K562 (cell line): ENCODE data around the gene OR5A1. TPM values are rescaled to one million over a fixed set of nuclear protein-coding genes. Genes with fewer than 3 reads are reported as not detected.

Experiments
- ATAC-seq: fragments of 200-7000 bp; cut with Tn5 transposase; 3 replicates; pipeline ENCODE4 v1.9.1; 2020; ENCODE audit warnings: moderate library complexity
- BruUV-seq: library from RNA; stranded (reverse); fragments of 400-500 nt; replicated peaks from 2 replicates; lab custom pipeline; 2021; lab: Mats Ljungman, UMichigan
- CTCF ChIA-PET: fragments of 300-600 bp; formaldehyde crosslinking; extraction: SDS; loops from one replicate; lab custom pipeline; 2021; ENCODE audit warnings: low intra/inter-chr PET ratio; lab: Yijun Ruan, JAX
- POLR2A ChIA-PET: fragments of 300-600, 350-650 bp; sonication (Branson Sonifier 250); formaldehyde crosslinking; extraction: SDS; loops from one replicate; lab custom pipeline; 2021; ENCODE audit warnings: antibody characterized with exemption, inconsistent platforms; lab: Yijun Ruan, JAX
- DNase-seq, 4 experiments: peaks; one replicate each; pipeline versions ENCODE4 v3.0.0 to v3.0.0-alpha.2; 2011 to 2018; ENCODE audit warnings: low spot score in 3 of 4, mixed read lengths in 3 of 4; ENCODE audit errors: extremely low read depth in 1 of 4
- FAIRE-seq: peaks from 2 replicates; lab custom pipeline; 2011; peaks lifted over from hg19 to GRCh38; lab: Jason Lieb, UNC
- H2AFZ ChIP-seq: 2 replicates; pipeline ENCODE4 v1.6.0; 2011; ENCODE audit warnings: low read depth, low read length, control low read depth, inconsistent platforms
- H3K27ac ChIP-seq: fragments of 200-600 bp; 3 replicates; pipeline ENCODE4 v1.8.0; 2011; ENCODE audit warnings: low read depth, mild to moderate bottlenecking, control low read depth, inconsistent platforms, low read length, moderate library complexity, mixed read lengths; ENCODE audit errors: extremely low read depth
- H3K27me3 ChIP-seq, 2 experiments: fragments of 300-600 bp in 1 of 2; 2 replicates in 1 of 2; 3 replicates in 1 of 2; pipeline versions ENCODE4 v1.6.0 to v1.8.0; 2011; ENCODE audit warnings: inconsistent platforms in 2 of 2, low read length in 2 of 2, mild to moderate bottlenecking in 1 of 2, mixed read lengths in 1 of 2, moderate library complexity in 1 of 2; ENCODE audit not compliant: control insufficient read depth in 2 of 2, insufficient read depth in 2 of 2
- H3K36me3 ChIP-seq: fragments of 300-600 bp; 3 replicates; pipeline ENCODE4 v1.8.0; 2011; ENCODE audit warnings: mild to moderate bottlenecking, low read length, inconsistent platforms; ENCODE audit not compliant: control insufficient read depth, insufficient read depth
- H3K4me1 ChIP-seq, 2 experiments: fragments of 200-600 bp in 1 of 2; replicated peaks in 1 of 2; 2 replicates in 1 of 2; 3 replicates in 1 of 2; pipeline versions ENCODE4 v1.5.1 to v1.8.0; 2011; ENCODE audit warnings: inconsistent platforms in 2 of 2, low read length in 2 of 2, mild to moderate bottlenecking in 1 of 2, mixed read lengths in 1 of 2, moderate library complexity in 1 of 2; ENCODE audit not compliant: control insufficient read depth in 2 of 2, insufficient read depth in 2 of 2
- H3K4me2 ChIP-seq: 2 replicates; pipeline ENCODE4 v1.6.1; 2011; ENCODE audit warnings: low read length, control low read depth, inconsistent platforms, mixed read lengths; ENCODE audit not compliant: insufficient read depth
- H3K4me3 ChIP-seq: fragments of 200-600 bp; sonication (generic), shearing (Covaris generic); 2 replicates; pipeline ENCODE4 v1.5.1; 2016; ENCODE audit warnings: control low read depth, inconsistent platforms
- H3K79me2 ChIP-seq: fragments of 200-600 bp; 3 replicates; pipeline ENCODE4 v1.8.0; 2011; ENCODE audit warnings: low read length, inconsistent platforms; ENCODE audit not compliant: control insufficient read depth, insufficient read depth
- H3K9ac ChIP-seq, 2 experiments: 2 replicates each; pipeline versions ENCODE4 v1.6.0 to v1.6.1; 2011; ENCODE audit warnings: low read depth in 2 of 2, low read length in 2 of 2, control low read depth in 1 of 2, inconsistent platforms in 1 of 2, mild to moderate bottlenecking in 1 of 2, mixed read lengths in 1 of 2; ENCODE audit not compliant: insufficient read depth in 1 of 2
- H3K9me1 ChIP-seq: one replicate; pipeline ENCODE4 v1.6.0; 2011; ENCODE audit warnings: inconsistent platforms, mild to moderate bottlenecking, low read length, moderate library complexity; ENCODE audit not compliant: control insufficient read depth, insufficient read depth
- H3K9me3 ChIP-seq: replicated peaks from 2 replicates; pipeline ENCODE4 v1.5.1; 2011; ENCODE audit warnings: low read depth, low read length, inconsistent platforms; ENCODE audit not compliant: control insufficient read depth, insufficient read depth
- H4K20me1 ChIP-seq: replicated peaks from 2 replicates; pipeline ENCODE4 v1.6.1; 2011; ENCODE audit warnings: low read length, inconsistent platforms, mixed read lengths; ENCODE audit not compliant: control insufficient read depth, insufficient read depth
- E2F8 ChIP-seq: fragments of 450-650 bp; IDR thresholded peaks from 2 replicates; pipeline ENCODE4 v1.7.1; 2018; ENCODE audit warnings: mild to moderate bottlenecking, low read depth; ENCODE audit not compliant: partially characterized antibody
- FUS ChIP-seq: fragments of 200-400 bp; formaldehyde crosslinking; optimal IDR thresholded peaks from 2 replicates; pipeline ENCODE3; 2017; ENCODE audit warnings: low read depth, low read length
- GABPA ChIP-seq: fragments of 200-800 bp; sonication (Bioruptor generic); conservative IDR thresholded peaks from 2 replicates; pipeline ENCODE4 v1.6.1; 2016; ENCODE audit warnings: low read depth, missing genetic modification characterization, missing compliant biosample characterization
- GTF2B ChIP-seq: IDR thresholded peaks from 2 replicates; pipeline ENCODE4 v1.6.1; 2011; ENCODE audit not compliant: insufficient read length; ENCODE audit errors: extremely low read depth
- GTF2E2 ChIP-seq: fragments of 200-800 bp; sonication (Bioruptor generic); IDR thresholded peaks from 2 replicates; pipeline ENCODE4 v1.6.1; 2016; ENCODE audit warnings: missing genetic modification characterization, missing compliant biosample characterization
- MCM3 ChIP-seq: fragments of 450-650 bp; IDR thresholded peaks from 2 replicates; pipeline ENCODE4 v1.6.1; 2016
- NFIX ChIP-seq: fragments of 250-450 bp; sonication (Bioruptor Pico); IDR thresholded peaks from 2 replicates; pipeline ENCODE4 v1.4.0; 2020; ENCODE audit warnings: low read depth, mild to moderate bottlenecking, moderate library complexity
- RBM22 ChIP-seq: fragments of 200-400 bp; formaldehyde crosslinking; IDR thresholded peaks from 2 replicates; pipeline ENCODE4 v1.6.1; 2018; ENCODE audit warnings: low read length, low read depth; ENCODE audit not compliant: poor library complexity, severe bottlenecking
- SMARCE1 ChIP-seq: fragments of 450-650 bp; IDR thresholded peaks from 2 replicates; pipeline ENCODE4 v1.7.1; 2016; ENCODE audit warnings: mild to moderate bottlenecking
- SP2 ChIP-seq: IDR thresholded peaks from 2 replicates; pipeline ENCODE4 v1.6.1; 2011; ENCODE audit warnings: mild to moderate bottlenecking, low read depth, low read length, moderate library complexity; ENCODE audit not compliant: poor library complexity, severe bottlenecking; ENCODE audit errors: extremely low read depth
- TAF7 ChIP-seq: fragments of 450-650 bp; IDR thresholded peaks from 2 replicates; pipeline ENCODE4 v1.6.1; 2016; ENCODE audit warnings: missing genetic modification characterization, missing compliant biosample characterization
- U2AF2 ChIP-seq: fragments of 200-400 bp; formaldehyde crosslinking; optimal IDR thresholded peaks from 2 replicates; pipeline ENCODE3; 2017; ENCODE audit warnings: low read depth, mild to moderate bottlenecking, low read length
- ZNF311 ChIP-seq: fragments of 250-450 bp; sonication (Bioruptor Pico); IDR thresholded peaks from 2 replicates; pipeline ENCODE4 v1.4.0; 2020; ENCODE audit warnings: mild to moderate bottlenecking, moderate library complexity
- WGBS: fragments of 100-300 bp; shearing (Covaris generic); methylation state at CpG from one replicate; pipeline ENCODE4 v1.1.6; 2016; ENCODE audit warnings: low coverage, mixed read lengths; ENCODE audit not compliant: insufficient coverage; ENCODE audit errors: missing lambda C conversion rate; 5-methylcytosine and 5-hydroxymethylcytosine counted together
- in situ Hi-C: fragments of 300-500 bp; cut with MboI; formaldehyde crosslinking; loops from 4 replicates; pipeline ENCODE4 v1.15.0; 2018; ENCODE audit warnings: inconsistent platforms, mixed read lengths
- intact Hi-C: fragments of 100-400 bp; cut with micrococcal nuclease; formaldehyde crosslinking; loops from 2 replicates; pipeline ENCODE4 v1.14.2; 2022
- polyA plus RNA-seq, 8 experiments: library from polyadenylated mRNA; depleted of rRNA in 4 of 8; stranded (reverse) in 5 of 8; unstranded in 3 of 8; fragments of >200 nt; fragmentation: Nextera tagmentation in 2 of 8; fragmentation: Illumina TruSeq in 1 of 8; extraction: Ambion mirVana in 2 of 8; extraction: Trizol in 1 of 8; gene quantifications; 2 replicates each; pipeline versions ENCODE4 v1.2.1 to v1.2.3, GENCODE V29; 2011 to 2014; ENCODE audit warnings: inconsistent platforms in 1 of 8, missing spikeins in 1 of 8
- total RNA-seq, 7 experiments: library from RNA; depleted of rRNA in 6 of 7; stranded (reverse); fragments of >200 nt in 6 of 7; fragmentation: Illumina TruSeq in 2 of 7; extraction: Trizol in 2 of 7; gene quantifications; 2 replicates each; pipeline versions ENCODE4 v1.2.1 to v1.2.3, GENCODE V29; 2011 to 2021; ENCODE audit warnings: low replicate concordance in 1 of 7
- TF ChIP-seq, protein P1 (sequence below): sonication (generic); formaldehyde crosslinking; IDR thresholded peaks from 2 replicates; pipeline ENCODE4 v1.8.1; 2023; ENCODE audit warnings: mild to moderate bottlenecking, missing genetic modification reagents
- TF ChIP-seq, protein P2 (sequence below): fragments of 250-450 bp; sonication (Bioruptor Pico); IDR thresholded peaks from 2 replicates; pipeline ENCODE4 v1.5.0; 2021; ENCODE audit warnings: mild to moderate bottlenecking, moderate library complexity

The OR5A1 gene
- total and polyA plus RNA-seq, 9 of the 15 experiments (the other 6 are each of a cell fraction or from before 2014, with no cell fraction given): not detected

- POLR2A ChIA-PET: no interaction called here
- H3K9me1 ChIP-seq: no peaks in the 10 kb centered on the region
- H3K36me3 ChIP-seq: no peaks in the 10 kb centered on the region
- no peak for TF ChIP-seq E2F8
- no peak for TF ChIP-seq SP2
- no peak for TF ChIP-seq MCM3
- no peak for TF ChIP-seq TAF7 (tag)
- TF ChIP-seq U2AF2: no peak
- no peak for TF ChIP-seq GTF2B
- TF ChIP-seq SMARCE1: no peak
- TF ChIP-seq FUS: no peak
- no peak for TF ChIP-seq RBM22
- no peak for TF ChIP-seq GTF2E2 (tag)
- TF ChIP-seq, protein P1, sequence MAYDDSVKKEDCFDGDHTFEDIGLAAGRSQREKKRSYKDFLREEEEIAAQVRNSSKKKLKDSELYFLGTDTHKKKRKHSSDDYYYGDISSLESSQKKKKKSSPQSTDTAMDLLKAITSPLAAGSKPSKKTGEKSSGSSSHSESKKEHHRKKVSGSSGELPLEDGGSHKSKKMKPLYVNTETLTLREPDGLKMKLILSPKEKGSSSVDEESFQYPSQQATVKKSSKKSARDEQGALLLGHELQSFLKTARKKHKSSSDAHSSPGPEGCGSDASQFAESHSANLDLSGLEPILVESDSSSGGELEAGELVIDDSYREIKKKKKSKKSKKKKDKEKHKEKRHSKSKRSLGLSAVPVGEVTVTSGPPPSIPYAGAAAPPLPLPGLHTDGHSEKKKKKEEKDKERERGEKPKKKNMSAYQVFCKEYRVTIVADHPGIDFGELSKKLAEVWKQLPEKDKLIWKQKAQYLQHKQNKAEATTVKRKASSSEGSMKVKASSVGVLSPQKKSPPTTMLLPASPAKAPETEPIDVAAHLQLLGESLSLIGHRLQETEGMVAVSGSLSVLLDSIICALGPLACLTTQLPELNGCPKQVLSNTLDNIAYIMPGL (CRISPR knock-in tag): no peak
- TF ChIP-seq NFIX (CRISPR knock-in tag): no peak
- TF ChIP-seq, protein P2, sequence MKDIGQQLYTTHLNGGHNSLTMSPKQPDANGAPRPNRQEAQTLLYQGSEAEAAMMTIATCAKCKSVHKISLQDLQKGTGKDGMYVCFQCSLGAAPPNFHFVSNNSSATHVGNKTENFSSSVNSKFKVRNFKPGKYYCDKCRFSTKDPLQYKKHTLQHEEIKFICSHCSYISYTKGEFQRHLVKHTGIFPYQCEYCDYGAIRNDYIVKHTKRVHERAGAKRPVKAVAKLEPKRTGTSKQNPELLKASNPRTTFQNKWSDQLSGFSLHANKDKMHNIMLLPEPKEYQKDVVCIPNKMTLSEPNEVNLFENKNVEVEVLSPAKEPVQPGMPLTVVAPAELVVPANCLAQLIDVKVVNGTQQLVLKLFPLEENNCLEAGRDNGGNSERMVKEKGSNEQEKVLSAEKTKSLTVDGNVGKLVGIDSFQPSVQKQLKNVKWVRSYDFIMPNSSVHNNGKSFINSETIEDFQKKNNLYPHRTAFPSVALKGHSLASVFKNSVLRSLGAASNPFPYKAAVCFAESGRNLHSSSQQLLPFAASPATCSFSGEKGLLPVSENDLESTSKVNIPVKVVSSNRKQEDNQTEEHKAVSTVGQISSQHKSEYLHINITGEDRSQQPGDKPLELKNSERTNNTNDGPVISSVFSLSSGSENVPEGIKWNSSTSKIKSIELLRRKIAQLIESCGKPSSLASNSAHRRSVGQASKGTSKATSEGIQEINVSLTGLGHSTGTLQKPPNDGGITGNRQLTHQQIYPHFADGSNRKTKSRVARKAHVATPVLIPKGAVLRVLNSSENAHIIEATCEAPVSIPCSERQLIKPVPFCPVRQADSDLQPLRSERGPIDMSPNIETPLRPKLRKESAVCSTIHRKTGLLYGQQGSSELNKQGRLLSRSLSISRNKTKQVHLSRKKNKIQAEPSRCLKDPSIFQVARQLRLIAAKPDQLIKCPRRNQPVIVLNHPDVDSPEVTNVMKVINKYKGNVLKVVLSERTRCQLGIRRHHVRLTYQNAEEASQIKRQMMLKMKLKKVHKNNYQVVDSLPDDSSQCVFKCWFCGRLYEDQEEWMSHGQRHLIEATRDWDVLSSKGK: no peak
- no peak for TF ChIP-seq GABPA (tag)
- no peak for TF ChIP-seq ZNF311
Observed at GRCh38 chr11:59459916-59460315, 23.6 kb downstream of the OR5A1 start.

More at GRCh38 chr11:59459916-59460315, 23.6 kb downstream of the OR5A1 start:
- no peak overlapping the region for H3K27ac ChIP-seq
- no peak overlapping the region for H3K4me2 ChIP-seq
- H3K9ac ChIP-seq: no peak overlapping the region
- no peaks in the 10 kb centered on the region for H3K79me2 ChIP-seq
- H3K9me3 ChIP-seq: no peaks in the 10 kb centered on the region
- no peak for ATAC-seq
- no peak for DNase-seq
- no peaks in the 10 kb centered on the region for H3K4me1 ChIP-seq
- no peak overlapping the region for H3K4me3 ChIP-seq
- FAIRE-seq: no peak
- in situ Hi-C loops: no loop called here
- CTCF ChIA-PET: no interaction called here
- intact Hi-C loops: no loop called here
- WGBS: 4% methylated on average over 3 of the region's 3 CpGs
- H4K20me1 ChIP-seq: no peaks in the 10 kb centered on the region
- no TSS peak for BruUV-seq
- H2AFZ ChIP-seq: no peak overlapping the region
- H3K27me3 ChIP-seq: peaks cover 7 to 11% of the 10 kb centered on the region in 2 experiments
